HG03342 (cell line): ENCODE measurements around the gene ADAMTS13.
A peak's percentile ranks its signal among the peaks of the same experiment; 100 is the strongest.
"Not testable (repeated sequence)": the region's sequence is repeated elsewhere in the genome, so short reads cannot be mapped to it uniquely, and the experiment has no call there.

Experiments used
- ATAC-seq: cut with Tn5 transposase; IDR thresholded peaks from one replicate; pipeline ENCODE4 v1.9.1; 2021; ENCODE audit warnings: mild to moderate bottlenecking, moderate library complexity; ENCODE audit not compliant: unreplicated experiment

The ADAMTS13 gene

DNA sequence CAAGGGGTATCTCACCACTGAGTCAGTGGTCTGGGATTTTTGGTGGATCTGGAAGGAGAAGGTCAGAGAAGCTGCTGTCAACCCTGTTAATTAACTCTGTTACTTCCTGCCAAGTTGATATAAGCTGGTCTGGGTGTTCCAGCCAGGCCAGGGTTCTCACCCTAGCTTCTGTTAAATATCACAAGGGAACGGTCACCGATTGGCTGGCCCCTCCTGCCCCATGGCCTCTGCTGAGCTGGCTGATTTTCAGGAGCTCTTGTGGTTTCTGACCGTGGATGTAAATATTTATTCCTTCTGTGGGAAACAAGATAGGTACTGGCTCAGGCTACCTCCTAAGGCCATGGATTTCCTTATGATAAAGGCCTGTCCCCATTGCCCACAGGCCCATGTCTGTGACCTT lies 1.0 kb downstream of the ADAMTS13 start:
- ATAC-seq, result no peak

DNA sequence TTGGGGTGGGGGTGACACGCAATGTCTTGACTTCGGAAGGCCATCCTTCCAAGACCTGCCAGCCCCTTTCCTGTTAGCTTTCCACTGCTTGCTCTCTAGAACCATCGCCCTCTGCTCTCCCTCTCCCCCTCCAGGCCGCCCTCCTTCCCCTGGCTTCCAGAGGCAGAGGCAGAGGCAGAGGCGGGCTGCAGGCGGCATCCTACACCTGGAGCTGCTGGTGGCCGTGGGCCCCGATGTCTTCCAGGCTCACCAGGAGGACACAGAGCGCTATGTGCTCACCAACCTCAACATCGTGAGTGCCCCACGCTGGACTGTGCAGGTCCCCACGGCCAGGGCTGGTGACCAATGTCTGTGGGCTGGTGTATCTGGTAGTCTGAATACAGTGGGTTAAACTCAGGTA lies 2.0 kb downstream of the ADAMTS13 start:
- ATAC-seq, result no peak

DNA sequence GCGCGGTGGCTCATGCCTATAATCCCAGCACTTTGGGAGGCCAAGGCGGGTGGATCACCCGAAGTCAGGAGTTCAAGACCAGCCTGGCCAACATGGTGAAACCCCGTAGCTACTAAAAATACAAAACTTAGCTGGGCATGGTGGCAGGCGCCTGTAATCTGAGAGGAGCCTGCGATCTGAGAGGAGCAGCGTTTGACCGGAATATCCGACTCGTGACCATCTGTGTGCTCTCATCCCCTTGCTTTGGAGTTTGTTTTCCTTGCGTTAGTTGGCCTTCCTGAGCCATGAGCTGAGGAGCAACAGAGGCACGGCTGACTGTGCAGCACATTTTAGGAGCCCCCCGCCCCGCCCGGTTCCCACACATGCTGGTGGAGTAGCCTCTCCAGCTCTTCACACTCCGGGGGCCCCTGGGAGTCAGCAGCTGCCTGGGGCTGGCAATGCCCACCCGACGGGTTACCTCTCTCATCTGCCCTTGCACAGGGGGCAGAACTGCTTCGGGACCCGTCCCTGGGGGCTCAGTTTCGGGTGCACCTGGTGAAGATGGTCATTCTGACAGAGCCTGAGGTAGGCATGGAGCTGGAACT lies 3.0 kb downstream of the ADAMTS13 start:
- ATAC-seq, result no peak

DNA sequence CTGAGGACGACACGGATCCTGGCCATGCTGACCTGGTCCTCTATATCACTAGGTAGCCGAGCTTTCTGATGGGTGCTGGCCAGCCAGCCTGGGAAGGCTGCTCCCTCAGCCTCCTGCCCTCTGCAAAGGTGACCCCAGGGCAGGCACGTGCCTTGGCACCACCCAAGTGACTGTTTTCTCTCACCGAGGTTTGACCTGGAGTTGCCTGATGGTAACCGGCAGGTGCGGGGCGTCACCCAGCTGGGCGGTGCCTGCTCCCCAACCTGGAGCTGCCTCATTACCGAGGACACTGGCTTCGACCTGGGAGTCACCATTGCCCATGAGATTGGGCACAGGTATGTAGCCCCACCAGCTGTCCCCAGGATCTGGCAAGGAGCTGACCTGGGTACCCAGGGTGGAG lies 3.8 kb downstream of the ADAMTS13 start:
- no peak for ATAC-seq

DNA sequence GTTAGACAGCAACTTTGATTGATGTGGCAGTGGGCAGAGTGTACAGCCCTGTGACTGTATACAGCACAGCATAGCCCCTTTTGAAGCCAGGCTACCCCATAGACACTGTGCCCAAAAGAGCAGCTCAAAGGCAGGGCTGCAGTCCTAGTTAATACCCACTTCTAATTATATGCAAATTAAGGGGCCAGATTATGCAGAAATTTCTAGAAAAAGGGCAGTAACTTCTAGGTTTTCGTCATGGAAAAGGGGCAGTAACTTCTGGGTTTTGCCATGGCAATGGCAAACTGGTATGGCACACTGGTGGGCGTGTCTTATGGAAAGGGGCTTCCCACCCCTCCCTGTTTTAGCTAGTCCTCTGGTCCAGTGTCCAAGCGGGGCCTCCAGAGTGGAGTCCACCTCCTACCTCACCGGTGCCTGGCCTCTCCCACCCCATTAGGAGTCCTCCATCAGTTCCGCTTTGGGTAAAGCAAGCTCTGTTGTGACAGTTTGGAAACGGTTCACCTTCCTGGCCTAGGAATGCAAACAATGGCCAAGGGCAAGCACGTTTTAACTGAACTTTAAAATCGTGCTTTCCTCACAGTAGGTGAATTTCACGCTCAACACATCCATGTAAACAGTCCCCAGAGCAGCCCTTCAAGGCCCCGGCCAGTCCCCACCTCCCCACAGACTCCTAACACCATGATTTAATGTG lies 5.6 kb downstream of the ADAMTS13 start:
- no peak for ATAC-seq

DNA sequence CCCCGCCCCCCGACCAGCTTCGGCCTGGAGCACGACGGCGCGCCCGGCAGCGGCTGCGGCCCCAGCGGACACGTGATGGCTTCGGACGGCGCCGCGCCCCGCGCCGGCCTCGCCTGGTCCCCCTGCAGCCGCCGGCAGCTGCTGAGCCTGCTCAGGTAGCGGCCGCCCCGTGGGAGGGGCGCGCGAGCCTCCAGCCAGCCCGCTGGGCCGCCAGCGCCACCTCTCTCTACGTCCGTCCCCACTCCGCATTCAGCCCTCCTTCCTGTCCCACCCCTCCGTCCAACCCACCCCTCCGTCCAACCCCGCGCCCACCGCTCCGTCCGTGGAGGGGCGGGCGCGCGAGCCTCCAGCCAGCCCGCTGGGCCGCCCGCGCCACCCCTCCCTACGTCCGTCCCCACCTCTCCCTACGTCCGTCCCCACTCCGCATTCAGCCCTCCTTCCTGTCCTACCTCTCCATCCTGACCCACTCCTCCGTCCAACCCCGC lies 6.5 kb downstream of the ADAMTS13 start:
- ATAC-seq, result no peak

DNA sequence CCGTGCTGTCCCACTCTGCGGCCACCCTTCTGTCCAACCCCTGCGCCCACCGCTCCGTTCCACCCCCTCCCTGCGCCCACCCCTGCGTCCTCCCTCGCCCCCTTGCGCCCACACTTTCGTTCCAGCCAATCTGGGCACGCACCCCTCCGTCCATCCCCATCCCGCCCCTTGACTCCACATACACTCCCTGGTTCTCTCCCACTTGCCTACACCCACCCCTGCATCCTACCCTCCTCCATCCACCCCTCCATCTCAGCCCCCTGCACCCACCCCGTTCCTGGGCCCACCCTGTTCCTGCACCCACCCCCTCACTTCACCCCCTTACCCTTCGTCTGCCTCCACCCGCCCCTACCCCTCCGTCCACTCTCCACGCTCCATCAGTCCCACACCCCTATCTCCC lies 7.0 kb downstream of the ADAMTS13 start:
- ATAC-seq, result no peak

DNA sequence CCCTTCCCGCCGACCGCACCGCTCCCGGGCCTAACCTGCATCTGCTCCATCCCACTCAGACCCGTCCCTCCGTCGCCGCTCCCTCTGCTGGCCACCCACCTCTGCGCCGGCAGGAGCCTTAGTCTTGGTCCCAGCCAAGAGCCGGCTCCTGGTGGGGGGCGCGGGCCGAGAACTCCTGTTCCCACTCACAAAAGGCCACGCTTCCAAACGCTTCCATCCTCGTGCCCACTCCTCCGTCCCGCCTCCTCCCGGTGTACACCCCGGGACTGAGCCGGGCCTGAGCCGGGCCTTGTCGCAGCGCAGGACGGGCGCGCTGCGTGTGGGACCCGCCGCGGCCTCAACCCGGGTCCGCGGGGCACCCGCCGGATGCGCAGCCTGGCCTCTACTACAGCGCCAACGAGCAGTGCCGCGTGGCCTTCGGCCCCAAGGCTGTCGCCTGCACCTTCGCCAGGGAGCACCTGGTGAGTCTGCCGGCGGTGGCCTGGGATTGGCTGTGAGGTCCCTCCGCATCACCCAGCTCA lies 7.5 kb downstream of the ADAMTS13 start:
- no peak for ATAC-seq

DNA sequence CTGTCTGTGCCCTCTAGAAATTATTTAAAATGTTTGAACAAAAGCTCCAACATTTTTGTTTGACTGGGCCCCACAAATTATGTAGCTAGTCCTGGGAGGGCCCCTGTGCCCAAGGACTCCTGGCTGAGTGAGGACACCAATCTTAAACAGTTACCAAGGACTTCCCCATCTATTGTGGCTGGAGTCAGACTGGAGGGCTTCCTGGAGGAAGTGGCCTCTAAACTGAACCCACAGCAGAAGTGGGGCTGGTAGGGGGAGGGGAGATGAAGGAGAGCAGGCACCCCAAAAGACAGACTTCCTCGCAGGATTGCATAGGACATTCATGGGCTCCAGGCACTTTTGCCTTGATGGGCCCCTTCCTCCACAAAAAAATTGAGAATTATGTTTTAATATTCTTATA lies 8.1 kb downstream of the ADAMTS13 start:
- ATAC-seq, result no peak

DNA sequence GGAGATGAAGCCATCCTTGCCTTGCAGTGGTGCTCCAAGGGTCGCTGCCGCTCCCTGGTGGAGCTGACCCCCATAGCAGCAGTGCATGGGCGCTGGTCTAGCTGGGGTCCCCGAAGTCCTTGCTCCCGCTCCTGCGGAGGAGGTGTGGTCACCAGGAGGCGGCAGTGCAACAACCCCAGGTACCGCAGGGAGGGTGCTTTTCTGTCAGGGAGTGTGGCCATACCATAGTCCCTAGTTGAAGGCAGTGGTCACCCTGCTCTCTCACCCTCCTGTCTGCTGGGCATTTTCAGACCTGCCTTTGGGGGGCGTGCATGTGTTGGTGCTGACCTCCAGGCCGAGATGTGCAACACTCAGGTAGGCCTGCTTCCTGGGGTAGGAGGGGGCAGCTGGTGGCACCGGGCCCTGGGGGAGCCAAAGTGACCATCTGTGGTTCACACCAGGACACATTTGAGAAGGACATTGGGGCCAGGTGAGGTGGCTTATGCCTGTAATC lies 11.2 kb downstream of the ADAMTS13 start:
- ATAC-seq, result no peak

DNA sequence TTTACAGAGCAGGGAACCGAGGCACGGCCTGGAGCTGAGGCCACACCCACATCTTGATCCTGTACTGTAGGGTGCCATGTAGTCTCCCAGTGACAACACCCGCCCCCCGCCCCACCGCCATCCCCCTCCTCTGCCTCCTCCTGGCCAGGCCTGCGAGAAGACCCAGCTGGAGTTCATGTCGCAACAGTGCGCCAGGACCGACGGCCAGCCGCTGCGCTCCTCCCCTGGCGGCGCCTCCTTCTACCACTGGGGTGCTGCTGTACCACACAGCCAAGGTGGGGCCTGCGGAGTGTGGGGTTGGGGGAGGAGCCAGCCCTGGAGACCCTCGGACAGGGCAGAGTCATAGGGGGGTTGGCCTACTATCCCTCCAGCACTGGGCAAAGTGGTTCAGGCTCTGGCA lies 14.5 kb downstream of the ADAMTS13 start:
- ATAC-seq, result no peak

DNA sequence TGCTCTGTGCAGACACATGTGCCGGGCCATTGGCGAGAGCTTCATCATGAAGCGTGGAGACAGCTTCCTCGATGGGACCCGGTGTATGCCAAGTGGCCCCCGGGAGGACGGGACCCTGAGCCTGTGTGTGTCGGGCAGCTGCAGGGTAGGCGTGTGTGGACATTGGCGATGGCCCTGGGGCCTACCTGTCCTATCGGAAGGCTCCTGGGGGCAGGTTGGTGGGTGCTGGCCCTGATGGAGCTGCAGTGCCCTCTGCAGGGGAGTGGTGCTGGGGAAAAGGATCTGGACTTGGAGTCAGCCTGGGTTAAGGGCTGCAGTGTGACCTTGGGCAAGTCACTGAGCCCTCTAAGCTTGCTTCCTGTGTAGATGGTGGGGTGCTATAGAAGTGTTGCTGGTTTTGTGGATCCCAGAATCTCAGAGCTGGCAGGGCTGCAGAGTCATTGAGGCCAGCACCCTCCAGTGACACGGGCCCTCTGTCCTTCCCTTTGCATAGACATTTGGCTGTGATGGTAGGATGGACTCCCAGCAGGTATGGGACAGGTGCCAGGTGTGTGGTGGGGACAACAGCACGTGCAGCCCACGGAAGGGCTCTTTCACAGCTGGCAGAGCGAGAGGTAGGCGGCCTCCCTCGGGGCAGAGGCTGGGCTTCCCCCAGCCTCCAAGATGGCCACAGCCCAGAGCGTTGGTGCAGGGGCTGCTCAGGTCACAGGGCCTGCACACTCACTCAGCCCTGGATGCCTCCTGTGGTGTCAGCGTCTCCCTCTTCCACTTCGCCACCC lies 15.8 kb downstream of the ADAMTS13 start:
- ATAC-seq, result no peak

DNA sequence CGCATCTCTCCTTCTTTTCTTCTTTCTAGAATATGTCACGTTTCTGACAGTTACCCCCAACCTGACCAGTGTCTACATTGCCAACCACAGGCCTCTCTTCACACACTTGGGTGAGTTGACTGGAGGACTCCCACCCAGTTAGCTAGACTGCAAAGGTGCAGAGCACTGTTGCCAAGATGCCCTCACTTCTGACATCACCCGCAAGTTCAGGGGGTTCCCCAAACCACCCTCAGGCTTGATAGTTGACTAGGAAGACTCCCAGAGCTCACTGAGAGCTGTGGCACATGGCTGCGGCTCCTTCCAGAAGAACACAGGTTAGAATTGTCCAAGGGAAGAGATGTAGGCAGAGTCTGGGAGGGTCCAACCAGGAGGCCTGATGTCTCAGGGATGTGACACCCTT lies 17.2 kb downstream of the ADAMTS13 start:
- no peak for ATAC-seq

DNA sequence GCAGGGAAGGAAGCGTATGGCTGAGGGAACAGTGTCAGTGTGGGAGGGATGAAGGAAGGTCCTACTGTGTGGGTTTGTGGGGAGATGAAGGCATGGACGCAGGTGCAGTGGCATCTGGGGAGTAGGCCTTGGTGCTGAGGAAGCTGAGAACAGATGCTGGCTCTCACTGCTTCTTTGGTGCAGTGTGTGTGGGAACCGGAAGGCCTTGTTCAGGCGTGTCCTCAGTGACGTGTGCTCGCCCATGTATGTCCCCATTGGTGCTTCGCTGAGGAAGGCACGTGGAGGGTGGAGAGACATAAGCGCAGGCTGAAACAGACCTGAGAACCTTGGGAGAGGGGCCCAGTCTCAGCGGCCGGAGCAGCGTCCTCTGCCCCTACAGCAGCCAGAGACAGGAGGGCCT lies 18.7 kb downstream of the ADAMTS13 start:
- peak; percentile 71 for ATAC-seq

DNA sequence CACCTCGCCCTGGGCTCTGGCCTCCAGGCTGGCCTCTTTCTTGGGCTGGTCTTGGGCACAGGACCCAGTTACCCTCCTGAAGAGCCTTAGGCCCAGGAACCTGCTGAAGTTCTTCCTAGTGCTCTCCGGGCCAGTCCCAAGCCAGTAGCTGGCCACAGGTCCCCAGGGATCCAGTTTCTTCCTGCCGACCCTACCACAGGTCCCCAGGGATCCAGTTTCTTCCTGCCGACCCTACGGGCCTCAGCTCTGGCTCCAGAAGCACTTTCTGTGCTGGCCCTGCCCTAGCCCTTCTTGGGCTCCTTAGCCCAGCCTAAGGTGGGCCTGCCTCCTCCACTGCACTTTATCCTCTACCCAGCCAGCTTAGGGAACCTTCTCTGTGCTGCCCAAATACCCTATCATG lies 19.4 kb downstream of the ADAMTS13 start:
- no peak for ATAC-seq

DNA sequence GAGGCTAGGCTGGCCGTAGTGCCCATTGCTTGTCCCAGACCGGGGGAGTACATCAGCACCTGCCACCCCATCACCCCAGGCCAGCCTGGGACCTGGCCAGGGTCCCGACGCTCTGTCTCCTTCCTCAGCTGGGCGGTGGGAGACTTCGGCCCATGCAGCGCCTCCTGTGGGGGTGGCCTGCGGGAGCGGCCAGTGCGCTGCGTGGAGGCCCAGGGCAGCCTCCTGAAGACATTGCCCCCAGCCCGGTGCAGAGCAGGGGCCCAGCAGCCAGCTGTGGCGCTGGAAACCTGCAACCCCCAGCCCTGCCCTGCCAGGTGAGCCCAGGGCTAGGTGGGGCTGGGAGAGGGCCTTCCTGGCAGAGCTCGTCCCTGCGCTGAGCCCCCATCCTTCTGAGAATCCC lies 21.1 kb downstream of the ADAMTS13 start:
- ATAC-seq, result no peak

DNA sequence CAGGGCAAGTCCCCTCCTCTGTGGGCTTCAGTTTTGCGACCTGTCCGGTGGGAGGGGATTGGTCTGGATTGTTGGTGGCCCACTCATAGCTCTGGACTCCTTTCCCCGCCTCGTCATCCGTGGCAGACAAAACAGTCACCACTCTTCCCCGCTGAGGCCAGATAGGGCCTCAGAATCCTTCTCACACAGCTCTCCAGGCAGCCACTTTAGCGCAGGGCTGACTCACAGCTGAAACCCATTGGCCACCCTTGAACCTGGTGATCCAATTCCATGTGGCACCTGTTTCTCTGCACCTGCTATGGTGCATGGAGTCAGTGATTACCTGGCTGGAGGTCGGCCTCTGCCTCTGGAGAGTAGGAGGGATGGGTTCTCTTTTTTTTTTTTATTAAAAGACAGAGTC lies 21.8 kb downstream of the ADAMTS13 start:
- ATAC-seq, result no peak

DNA sequence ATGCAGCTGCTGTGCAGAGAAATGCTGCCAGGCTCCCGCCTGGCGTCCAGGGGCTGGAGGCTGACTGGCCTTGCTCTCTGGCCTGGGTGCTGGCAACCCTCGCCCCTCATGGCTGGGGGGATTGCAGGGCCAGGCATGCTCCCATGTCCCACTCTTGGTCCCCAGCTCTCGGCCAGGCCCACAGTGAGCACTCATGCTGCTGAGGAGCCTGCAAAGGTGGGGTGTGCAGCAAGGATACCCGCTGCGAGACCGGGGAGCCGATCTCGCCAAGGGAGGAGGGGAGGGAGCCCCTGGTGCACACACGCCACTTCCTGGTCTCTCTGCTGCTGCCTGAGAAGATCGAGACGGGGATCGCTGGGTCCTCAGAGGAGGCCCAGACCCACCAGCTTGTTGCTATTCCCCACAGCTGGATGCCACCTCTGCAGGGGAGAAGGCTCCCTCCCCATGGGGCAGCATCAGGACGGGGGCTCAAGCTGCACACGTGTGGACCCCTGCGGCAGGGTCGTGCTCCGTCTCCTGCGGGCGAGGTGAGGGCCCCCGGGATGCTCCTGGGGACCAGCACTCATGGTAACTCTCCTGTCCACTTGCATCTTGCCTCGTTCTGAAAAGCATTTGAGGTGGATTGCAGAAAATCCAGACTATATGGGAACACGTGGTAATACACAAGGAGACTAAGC lies 23.3 kb downstream of the ADAMTS13 start:
- no peak for ATAC-seq

DNA sequence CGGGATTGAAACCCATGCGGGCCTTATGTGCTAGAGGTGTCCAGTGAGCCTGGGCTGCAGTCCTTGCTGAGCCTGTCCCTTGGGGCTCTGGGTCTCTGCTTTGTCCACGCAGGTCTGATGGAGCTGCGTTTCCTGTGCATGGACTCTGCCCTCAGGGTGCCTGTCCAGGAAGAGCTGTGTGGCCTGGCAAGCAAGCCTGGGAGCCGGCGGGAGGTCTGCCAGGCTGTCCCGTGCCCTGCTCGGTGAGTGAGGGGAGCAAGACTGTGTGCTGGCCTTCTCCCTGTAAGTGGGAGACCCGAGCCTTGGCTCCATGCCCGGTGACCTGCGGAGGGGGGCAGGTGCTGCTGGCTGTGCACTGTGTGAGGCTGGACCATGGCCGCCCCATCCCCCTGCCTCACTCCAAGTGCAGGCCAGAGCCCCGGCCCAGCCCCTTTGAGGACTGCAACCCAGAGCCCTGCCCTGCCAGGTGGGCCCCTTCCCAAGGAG lies 26.4 kb downstream of the ADAMTS13 start:
- no peak for ATAC-seq

DNA sequence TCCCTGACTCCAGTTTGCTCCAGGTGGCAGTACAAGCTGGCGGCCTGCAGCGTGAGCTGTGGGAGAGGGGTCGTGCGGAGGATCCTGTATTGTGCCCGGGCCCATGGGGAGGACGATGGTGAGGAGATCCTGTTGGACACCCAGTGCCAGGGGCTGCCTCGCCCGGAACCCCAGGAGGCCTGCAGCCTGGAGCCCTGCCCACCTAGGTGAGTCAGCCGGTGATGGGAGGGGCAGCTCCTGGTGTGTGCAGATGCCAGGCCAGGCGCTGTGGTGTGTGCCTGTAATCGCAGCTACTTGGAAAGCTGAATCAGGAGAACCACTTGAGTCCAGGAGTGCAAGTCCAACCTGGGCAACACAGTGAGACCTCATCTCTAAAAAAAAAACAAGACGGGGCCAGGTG lies 27.6 kb downstream of the ADAMTS13 start:
- ATAC-seq, result no peak

DNA sequence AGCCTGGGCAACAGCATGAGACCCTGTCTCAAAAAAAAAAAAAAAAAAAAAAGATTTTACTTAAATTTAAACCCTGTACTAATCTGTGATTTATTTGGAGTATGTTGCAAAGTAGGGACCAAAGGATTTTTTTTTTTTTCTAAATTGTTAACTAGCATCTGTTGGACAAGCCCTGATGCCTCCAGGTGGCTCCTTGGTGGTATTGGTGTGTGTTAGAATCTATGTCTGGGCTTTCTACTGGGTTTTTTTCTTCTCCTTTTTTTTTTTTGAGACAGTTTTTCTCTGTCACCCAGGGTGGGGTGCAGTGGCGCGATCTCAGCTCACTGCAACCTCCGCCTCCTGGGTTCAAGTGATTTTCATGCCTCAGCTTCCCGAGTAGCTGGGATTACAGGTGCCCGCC lies 29.7 kb downstream of the ADAMTS13 start:
- not testable (repeated sequence) for ATAC-seq
